Ammon's horn (tissue), 1 donor: ENCODE data around the gene KRT35.

Source experiments
- DNase-seq: peaks from one replicate; pipeline ENCODE4 v3.0.0-alpha.2; 2016; ENCODE audit warnings: low spot score

Gene KRT35

GRCh38 chr17:41511716-41512115, 30.8 kb upstream of the KRT35 start:
- no peak for DNase-seq

- no peak for DNase-seq
Observed at GRCh38 chr17:41511116-41511515, 30.2 kb upstream of the KRT35 start.

- DNase-seq: no peak
Observed at GRCh38 chr17:41510251-41511065, 29.5 kb upstream of the KRT35 start.

- DNase-seq: no peak
Observed at GRCh38 chr17:41507315-41507880, 26.4 kb upstream of the KRT35 start.

- no peak for DNase-seq
Observed at GRCh38 chr17:41505809-41506767, 25.1 kb upstream of the KRT35 start.

- no peak for DNase-seq
Observed at GRCh38 chr17:41505007-41505808, 24.3 kb upstream of the KRT35 start, which contains the start of gene KRT13. Gene KRT13, minus strand, starts transcription at chr17:41505612. Its CDS starts 62 bp downstream, at chr17:41505550.

GRCh38 chr17:41504246-41504977, 23.5 kb upstream of the KRT35 start:
- DNase-seq: no peak

GRCh38 chr17:41503202-41503601, 22.3 kb upstream of the KRT35 start:
- DNase-seq: no peak

- no peak for DNase-seq
Observed at GRCh38 chr17:41500131-41500911, 19.4 kb upstream of the KRT35 start.

GRCh38 chr17:41499714-41500113, 18.8 kb upstream of the KRT35 start:
- DNase-seq: no peak

- peak; percentile 12 for DNase-seq
Observed at GRCh38 chr17:41498276-41498675, 17.3 kb upstream of the KRT35 start.

- DNase-seq: peak; percentile 64
Observed at GRCh38 chr17:41496803-41497484, 16.0 kb upstream of the KRT35 start.

- DNase-seq: no peak
Observed at GRCh38 chr17:41494524-41494923, 13.6 kb upstream of the KRT35 start.

GRCh38 chr17:41492771-41493170, 11.8 kb upstream of the KRT35 start:
- peak; percentile 22 for DNase-seq

GRCh38 chr17:41492351-41492750, 11.4 kb upstream of the KRT35 start:
- peak; percentile 19 for DNase-seq

GRCh38 chr17:41491476-41491875, 10.5 kb upstream of the KRT35 start:
- no peak for DNase-seq

GRCh38 chr17:41490000-41490990, 9.3 kb upstream of the KRT35 start:
- peak; percentile 14 for DNase-seq

- no peak for DNase-seq
Observed at GRCh38 chr17:41489531-41489930, 8.6 kb upstream of the KRT35 start, which contains the start of gene KRT36. Gene KRT36, minus strand, starts transcription at chr17:41489910. Its CDS starts 46 bp downstream, at chr17:41489864.
